Measurements from ENCODE around the gene FGD3. TPM values are rescaled to one million over a fixed set of nuclear protein-coding genes. Genes with fewer than 3 reads are reported as not detected.

The FGD3 gene
- total RNA-seq, 1 donor from 2014 or later = 0.09 TPM

GRCh38 chr9:93053781-93054331 lies 106.5 kb downstream of the FGD3 start:
- no peak for DNase-seq (ENCODE audit: low read depth)
- H3K27ac Mint-ChIP-seq (ENCODE audit: unreplicated experiment) = no peak overlapping the region
- Histone ChIP-seq H3K79me2 (ENCODE audit: insufficient read depth, low read length) (no peaks in the 10 kb centered on the region), H3K4me1 (ENCODE audit: insufficient read depth, low read length) (no peaks in the 10 kb centered on the region), H3K4me3 (ENCODE audit: insufficient read depth, low read depth, low read length) (no peak overlapping the region), H3K9me3 (ENCODE audit: insufficient read depth, low read depth, low read length) (no peaks in the 10 kb centered on the region), H3K9ac (ENCODE audit: low read length) (no peak overlapping the region), H3K36me3 (ENCODE audit: insufficient read depth, low read length) (no peaks in the 10 kb centered on the region), H3K27me3 (ENCODE audit: insufficient read depth, low read length) (no peaks in the 10 kb centered on the region), H3K4me2 (ENCODE audit: low read length) (no peak overlapping the region), H3K27ac (ENCODE audit: low read depth, low read length) (no peak overlapping the region), H4K20me1 (ENCODE audit: insufficient read depth, low read length) (no peaks in the 10 kb centered on the region), H2AFZ (ENCODE audit: low read depth, low read length) (no peak overlapping the region)
- no peak for FAIRE-seq
- peaks cover 3% of the 10 kb centered on the region for H3K4me1 Mint-ChIP-seq (ENCODE audit: low read depth, unreplicated experiment)
- H3K4me3 Mint-ChIP-seq (ENCODE audit: unreplicated experiment) = no peak overlapping the region
- TF ChIP-seq CTCF (IDR thresholded peaks at IDR 0.05; ENCODE audit: insufficient read depth, low read depth, low read length) = no peak
- no peak for TF ChIP-seq EZH2 (IDR thresholded peaks at IDR 0.05; ENCODE audit: insufficient read depth, low read length)
- peaks cover under 1% of the 10 kb centered on the region for H3K9me3 Mint-ChIP-seq (ENCODE audit: unreplicated experiment)
- H3K27me3 Mint-ChIP-seq (ENCODE audit: low read depth, unreplicated experiment) = peaks cover 22% of the 10 kb centered on the region
- no peaks in the 10 kb centered on the region for H3K36me3 Mint-ChIP-seq (ENCODE audit: low read depth, unreplicated experiment)

GRCh38 chr9:93054758-93055704 lies 107.7 kb downstream of the FGD3 start:
- Mint-ChIP-seq H3K4me3 (ENCODE audit: unreplicated experiment) (no peak overlapping the region), H3K9me3 (ENCODE audit: unreplicated experiment) (no peaks in the 10 kb centered on the region), H3K36me3 (ENCODE audit: low read depth, unreplicated experiment) (no peaks in the 10 kb centered on the region), H3K4me1 (ENCODE audit: low read depth, unreplicated experiment) (peaks cover 3% of the 10 kb centered on the region), H3K27ac (ENCODE audit: unreplicated experiment) (no peak overlapping the region), H3K27me3 (ENCODE audit: low read depth, unreplicated experiment) (peaks cover 16% of the 10 kb centered on the region)
- DNase-seq (ENCODE audit: low read depth) (no peak), FAIRE-seq (no peak)
- no peaks in the 10 kb centered on the region for H3K27me3 ChIP-seq (ENCODE audit: insufficient read depth, low read length)
- H3K9me3 ChIP-seq (ENCODE audit: insufficient read depth, low read depth, low read length) = no peaks in the 10 kb centered on the region
- H3K79me2 ChIP-seq (ENCODE audit: insufficient read depth, low read length) = no peaks in the 10 kb centered on the region
- no peaks in the 10 kb centered on the region for H3K36me3 ChIP-seq (ENCODE audit: insufficient read depth, low read length)
- no peak for TF ChIP-seq CTCF (IDR thresholded peaks at IDR 0.05; ENCODE audit: insufficient read depth, low read depth, low read length)
- no peak for TF ChIP-seq EZH2 (IDR thresholded peaks at IDR 0.05; ENCODE audit: insufficient read depth, low read length)
- no peak overlapping the region for H2AFZ ChIP-seq (ENCODE audit: low read depth, low read length)
- H3K4me2 ChIP-seq (ENCODE audit: low read length) = no peak overlapping the region
- no peaks in the 10 kb centered on the region for H4K20me1 ChIP-seq (ENCODE audit: insufficient read depth, low read length)
- no peak overlapping the region for H3K4me3 ChIP-seq (ENCODE audit: insufficient read depth, low read depth, low read length)
- H3K4me1 ChIP-seq (ENCODE audit: insufficient read depth, low read length) = no peaks in the 10 kb centered on the region
- H3K9ac ChIP-seq (ENCODE audit: low read length) = no peak overlapping the region
- H3K27ac ChIP-seq (ENCODE audit: low read depth, low read length) = no peak overlapping the region

Data from astrocyte (in vitro differentiated cells and primary cell).